Memory B cell (primary cell): ENCODE measurements around the gene MFSD11.
"Not testable (repeated sequence)": the region's sequence is repeated elsewhere in the genome, so short reads cannot be mapped to it uniquely, and the experiment has no call there.

ENCODE experiments used
- ATAC-seq: fragments of 150-1000 bp; cut with Tn5 transposase; 2 replicates; pipeline ENCODE4 v1.10.0; 2021; ENCODE audit warnings: low read depth, mild to moderate bottlenecking, moderate library complexity
- DNase-seq, 2 donors: peaks; one replicate each; pipeline ENCODE4 v3.0.0; 2022; ENCODE audit warnings: low spot score in 2 of 2
- H3K27ac Mint-ChIP-seq: one replicate; pipeline ENCODE4 v1.8.0; 2022; ENCODE audit warnings: mild to moderate bottlenecking, moderate library complexity, mixed read lengths
- H3K27me3 Mint-ChIP-seq: one replicate; pipeline ENCODE4 v1.8.0; 2022; ENCODE audit warnings: mixed read lengths
- H3K36me3 Mint-ChIP-seq: one replicate; pipeline ENCODE4 v1.8.0; 2022; ENCODE audit warnings: mild to moderate bottlenecking, mixed read lengths
- H3K4me1 Mint-ChIP-seq: one replicate; pipeline ENCODE4 v1.8.0; 2022; ENCODE audit warnings: mixed read lengths
- H3K4me3 Mint-ChIP-seq: one replicate; pipeline ENCODE4 v1.8.0; 2022; ENCODE audit warnings: mild to moderate bottlenecking, moderate library complexity, mixed read lengths
- H3K9me3 Mint-ChIP-seq: one replicate; pipeline ENCODE4 v1.8.0; 2022; ENCODE audit warnings: mixed read lengths

MFSD11 gene

GRCh38 chr17:76737676-76738467 lies at the start of gene MFSD11:
MFSD11 (plus strand) TSS chr17:76738119; CDS start chr17:76738353, 234 bp downstream.
- ATAC-seq (peak; percentile 69), DNase-seq (peak; percentile 91 to 95)
- Mint-ChIP-seq H3K4me3 (peak within 1 kb of the TSS; percentile 98), H3K4me1 (peaks cover 36% of the 10 kb centered on the region), H3K27me3 (no peaks in the 10 kb centered on the region), H3K36me3 (peaks cover 28% of the 10 kb centered on the region), H3K27ac (peak within 1 kb of the TSS; percentile 99), H3K9me3 (no peaks in the 10 kb centered on the region)

GRCh38 chr17:76688165-76688622 lies 49.7 kb upstream of the MFSD11 start:
- H3K36me3 Mint-ChIP-seq: no peaks in the 10 kb centered on the region
- ATAC-seq (no peak), DNase-seq (no peak)
- no peaks in the 10 kb centered on the region for H3K9me3 Mint-ChIP-seq
- no peak overlapping the region for H3K27ac Mint-ChIP-seq
- H3K27me3 Mint-ChIP-seq: peaks cover 6% of the 10 kb centered on the region
- H3K4me3 Mint-ChIP-seq: no peak overlapping the region
- no peaks in the 10 kb centered on the region for H3K4me1 Mint-ChIP-seq

- ATAC-seq: no peak
Observed at GRCh38 chr17:76689859-76690258, 48.1 kb upstream of the MFSD11 start.

GRCh38 chr17:76690596-76691280 lies 47.2 kb upstream of the MFSD11 start:
- ATAC-seq (no peak), DNase-seq (no peak)
- Mint-ChIP-seq H3K36me3 (peaks cover 1% of the 10 kb centered on the region), H3K27ac (no peak overlapping the region), H3K4me1 (peaks cover 2% of the 10 kb centered on the region), H3K4me3 (no peak overlapping the region), H3K9me3 (no peaks in the 10 kb centered on the region), H3K27me3 (peaks cover 9% of the 10 kb centered on the region)

More at GRCh38 chr17:76689859-76690258, 48.1 kb upstream of the MFSD11 start:
- Mint-ChIP-seq H3K27ac (no peak overlapping the region), H3K9me3 (no peaks in the 10 kb centered on the region), H3K4me1 (no peaks in the 10 kb centered on the region), H3K4me3 (no peak overlapping the region), H3K27me3 (peaks cover 7% of the 10 kb centered on the region), H3K36me3 (no peaks in the 10 kb centered on the region)
- DNase-seq: no peak

GRCh38 chr17:76691379-76692191 lies 46.3 kb upstream of the MFSD11 start:
- ATAC-seq (no peak), DNase-seq (no peak)
- Mint-ChIP-seq H3K27me3 (peaks cover 9% of the 10 kb centered on the region), H3K36me3 (peaks cover 1% of the 10 kb centered on the region), H3K4me1 (peaks cover 5% of the 10 kb centered on the region), H3K27ac (no peak overlapping the region), H3K9me3 (no peaks in the 10 kb centered on the region), H3K4me3 (no peak overlapping the region)

GRCh38 chr17:76695059-76695831 lies 42.7 kb upstream of the MFSD11 start:
- DNase-seq (no peak), ATAC-seq (no peak)
- Mint-ChIP-seq H3K4me3 (no peak overlapping the region), H3K27ac (no peak overlapping the region), H3K4me1 (peaks cover 13% of the 10 kb centered on the region), H3K27me3 (peaks cover 5% of the 10 kb centered on the region), H3K9me3 (no peaks in the 10 kb centered on the region), H3K36me3 (peaks cover 1% of the 10 kb centered on the region)

- peaks cover 1% of the 10 kb centered on the region for H3K36me3 Mint-ChIP-seq
- ATAC-seq (peak; percentile 53), DNase-seq (no peak)
- peak overlapping the region; percentile 41 for H3K4me3 Mint-ChIP-seq
- H3K27me3 Mint-ChIP-seq: peaks cover 5% of the 10 kb centered on the region
- H3K27ac Mint-ChIP-seq: no peak overlapping the region
- no peaks in the 10 kb centered on the region for H3K9me3 Mint-ChIP-seq
- H3K4me1 Mint-ChIP-seq: peaks cover 17% of the 10 kb centered on the region
Observed at GRCh38 chr17:76696763-76697701, 40.9 kb upstream of the MFSD11 start.

- Mint-ChIP-seq H3K27ac (no peak overlapping the region), H3K4me1 (peaks cover 17% of the 10 kb centered on the region), H3K27me3 (peaks cover 5% of the 10 kb centered on the region), H3K4me3 (no peak overlapping the region), H3K9me3 (no peaks in the 10 kb centered on the region), H3K36me3 (peaks cover 1% of the 10 kb centered on the region)
- no peak for ATAC-seq
- no peak for DNase-seq
Observed at GRCh38 chr17:76697702-76698465, 40.0 kb upstream of the MFSD11 start.

GRCh38 chr17:76698466-76698977 lies 39.4 kb upstream of the MFSD11 start:
- not testable (repeated sequence) for H3K9me3 Mint-ChIP-seq, H3K27me3 Mint-ChIP-seq, ATAC-seq, H3K27ac Mint-ChIP-seq, H3K4me3 Mint-ChIP-seq, H3K36me3 Mint-ChIP-seq, DNase-seq
- peaks cover 17% of the 10 kb centered on the region for H3K4me1 Mint-ChIP-seq

- no peak for DNase-seq
- peak overlapping the region; percentile 39 for H3K27ac Mint-ChIP-seq
Observed at GRCh38 chr17:76700270-76700616, 37.7 kb upstream of the MFSD11 start.

GRCh38 chr17:76700617-76701470 lies 37.1 kb upstream of the MFSD11 start:
- peak overlapping the region; percentile 39 for H3K27ac Mint-ChIP-seq
- ATAC-seq (peak; percentile 73), DNase-seq (no peak)
- no peaks in the 10 kb centered on the region for H3K36me3 Mint-ChIP-seq
- peaks cover 1% of the 10 kb centered on the region for H3K27me3 Mint-ChIP-seq
- peak overlapping the region; percentile 50 for H3K4me3 Mint-ChIP-seq
- H3K9me3 Mint-ChIP-seq: no peaks in the 10 kb centered on the region
- peaks cover 15% of the 10 kb centered on the region for H3K4me1 Mint-ChIP-seq

More at GRCh38 chr17:76700270-76700616, 37.7 kb upstream of the MFSD11 start:
- Mint-ChIP-seq H3K36me3 (peaks cover 1% of the 10 kb centered on the region), H3K4me3 (no peak overlapping the region), H3K4me1 (peaks cover 17% of the 10 kb centered on the region), H3K9me3 (no peaks in the 10 kb centered on the region), H3K27me3 (peaks cover 3% of the 10 kb centered on the region)
- peak; percentile 26 for ATAC-seq
